Mesangial cell (primary cell): ENCODE results near the gene KCNA3. TPM values are rescaled to one million over a fixed set of nuclear protein-coding genes. Genes with fewer than 3 reads are reported as not detected.

Source experiments
- total RNA-seq: library from RNA; depleted of rRNA; stranded (reverse); fragments of >200 nt; gene quantifications from 2 replicates; pipeline ENCODE4 v1.2.3, GENCODE V29; 2015

KCNA3 gene
- not detected in 2 replicates for total RNA-seq

GRCh38 chr1:110674337-110675059 is at the start of gene KCNA3:
KCNA3 (minus strand) TSS chr1:110674940; CDS start chr1:110674809, 131 bp downstream.

Other genes starting within 250 kb of the KCNA3 start
- gene PROK1, start 223.8 kb downstream of the KCNA3 start, total RNA-seq = not detected in 2 replicates
- not detected in 2 replicates for gene KCNA10, start 155.8 kb downstream of the KCNA3 start, total RNA-seq
- gene KCNA2, start 68.6 kb downstream of the KCNA3 start, total RNA-seq = under 0.01 TPM in 1 of 2 replicates, not detected in the other
- not detected in 2 replicates for gene CD53, start 198.2 kb upstream of the KCNA3 start, total RNA-seq